Neural cell (in vitro differentiated cells): ENCODE results near the gene PTPRN2. TPM values are rescaled to one million over a fixed set of nuclear protein-coding genes. Genes with fewer than 3 reads are reported as not detected.

Experiments
- H2AFZ ChIP-seq: fragments of 200-600, 300-800 bp; sonication (generic), shearing (Covaris generic); 2 replicates; pipeline ENCODE4 v1.6.0; 2014; ENCODE audit warnings: low read depth, mild to moderate bottlenecking, antibody characterized with exemption, low read length, moderate library complexity
- H3F3A ChIP-seq: fragments of 200-600 bp; shearing (Covaris generic); 2 replicates; pipeline ENCODE4 v1.6.1; 2016; ENCODE audit warnings: mild to moderate bottlenecking, moderate library complexity, mixed read lengths, antibody characterized with exemption, low read length; ENCODE audit not compliant: insufficient read depth, poor library complexity, severe bottlenecking
- H3K27ac ChIP-seq: fragments of 200-600, 300-800 bp; sonication (generic), shearing (Covaris generic); 2 replicates; pipeline ENCODE4 v1.5.1; 2014; ENCODE audit warnings: mild to moderate bottlenecking, low read length, moderate library complexity
- H3K27me3 ChIP-seq: fragments of 300-800, 200-600 bp; sonication (generic), shearing (Covaris generic); 2 replicates; pipeline ENCODE4 v1.6.0; 2014; ENCODE audit warnings: mild to moderate bottlenecking, low read depth, low read length, moderate library complexity; ENCODE audit not compliant: insufficient read depth
- H3K36me3 ChIP-seq: fragments of 300-800, 200-600 bp; sonication (generic), shearing (Covaris generic); 2 replicates; pipeline ENCODE4 v1.5.1; 2014; ENCODE audit warnings: mild to moderate bottlenecking, antibody characterized with exemption, low read length, moderate library complexity; ENCODE audit not compliant: insufficient read depth
- H3K4me2 ChIP-seq: fragments of 300-800, 200-600 bp; sonication (generic), shearing (Covaris generic); 2 replicates; pipeline ENCODE4 v1.6.0; 2014; ENCODE audit warnings: mild to moderate bottlenecking, low read length
- H3K4me3 ChIP-seq: fragments of 300-800, 200-600 bp; sonication (generic), shearing (Covaris generic); 2 replicates; pipeline ENCODE4 v1.5.1; 2014; ENCODE audit warnings: mild to moderate bottlenecking, low read length, moderate library complexity
- H3K79me2 ChIP-seq: fragments of 200-600 bp; shearing (Covaris generic); replicated peaks from 2 replicates; pipeline ENCODE4 v1.6.0; 2014; ENCODE audit warnings: mild to moderate bottlenecking, low read length, moderate library complexity; ENCODE audit not compliant: insufficient read depth
- H3K9ac ChIP-seq: fragments of 300-800, 200-600 bp; sonication (generic), shearing (Covaris generic); 2 replicates; pipeline ENCODE4 v1.6.1; 2016; ENCODE audit warnings: mild to moderate bottlenecking, low read length, mixed read lengths
- H3K9me2 ChIP-seq: fragments of 200-600 bp; shearing (Covaris generic); 2 replicates; pipeline ENCODE4 v1.6.1; 2016; ENCODE audit warnings: mild to moderate bottlenecking, low read length, mixed read lengths; ENCODE audit not compliant: insufficient read depth
- H3K9me3 ChIP-seq: fragments of 200-600, 300-800 bp; sonication (generic), shearing (Covaris generic); 2 replicates; pipeline ENCODE4 v1.6.1; 2016; ENCODE audit warnings: mild to moderate bottlenecking, mixed run types, low read length, moderate library complexity, mixed read lengths
- H4K20me1 ChIP-seq: fragments of 200-600 bp; shearing (Covaris generic); 2 replicates; pipeline ENCODE4 v1.6.1; 2016; ENCODE audit warnings: mild to moderate bottlenecking, mixed run types; ENCODE audit not compliant: insufficient read depth
- CTCF ChIP-seq: fragments of 450-650 bp; IDR thresholded peaks from 2 replicates; pipeline ENCODE4 v1.5.1; 2014; ENCODE audit warnings: antibody characterized with exemption, mild to moderate bottlenecking, moderate library complexity; ENCODE audit not compliant: poor library complexity, severe bottlenecking
- EP300 ChIP-seq: fragments of 450-650 bp; conservative IDR thresholded peaks from 2 replicates; pipeline ENCODE4 v1.6.1; 2014; ENCODE audit warnings: antibody characterized with exemption, mild to moderate bottlenecking, moderate library complexity; ENCODE audit not compliant: poor library complexity, severe bottlenecking
- EZH2 ChIP-seq: fragments of 200-600, 300-800 bp; shearing (Covaris generic), sonication (generic); IDR thresholded peaks from 2 replicates; pipeline ENCODE4 v1.6.1; 2014; ENCODE audit warnings: antibody characterized with exemption, low read length, borderline replicate concordance, mild to moderate bottlenecking; ENCODE audit not compliant: insufficient read depth, poor library complexity, severe bottlenecking
- MXI1 ChIP-seq: fragments of 450-650 bp; conservative IDR thresholded peaks from 2 replicates; pipeline ENCODE4 v1.6.1; 2014; ENCODE audit warnings: antibody characterized with exemption, mild to moderate bottlenecking; ENCODE audit not compliant: poor library complexity, severe bottlenecking
- POLR2AphosphoS5 ChIP-seq: IDR thresholded peaks from 2 replicates; pipeline ENCODE4 v1.6.1; 2012
- REST ChIP-seq: IDR thresholded peaks from 2 replicates; pipeline ENCODE4 v1.6.1; 2012; ENCODE audit warnings: borderline replicate concordance
- SMC3 ChIP-seq: fragments of 450-650 bp; conservative IDR thresholded peaks from 2 replicates; pipeline ENCODE4 v1.6.1; 2014; ENCODE audit warnings: antibody characterized with exemption, mild to moderate bottlenecking, moderate library complexity; ENCODE audit not compliant: poor library complexity
- TAF1 ChIP-seq: IDR thresholded peaks from 2 replicates; pipeline ENCODE4 v1.6.1; 2012; ENCODE audit warnings: low read depth
- polyA plus RNA-seq: library from polyadenylated mRNA; depleted of rRNA; stranded (reverse); fragments of >200 nt; gene quantifications from 2 replicates; pipeline ENCODE4 v1.2.3, GENCODE V29; 2014

The PTPRN2 gene
- polyA plus RNA-seq, 1 donor from 2014 or later, result 31.0 TPM

GRCh38 chr7:158398750-158399149, 188.9 kb downstream of the PTPRN2 start:
- H3K9ac ChIP-seq, result no peak overlapping the region
- no peaks in the 10 kb centered on the region for H3K36me3 ChIP-seq
- no peak for TF ChIP-seq MXI1
- no peak overlapping the region for H3K4me3 ChIP-seq
- no peaks in the 10 kb centered on the region for H4K20me1 ChIP-seq
- H3K9me3 ChIP-seq, result no peaks in the 10 kb centered on the region
- H3K27ac ChIP-seq, result no peak overlapping the region
- no peaks in the 10 kb centered on the region for H3F3A ChIP-seq
- H3K9me2 ChIP-seq, result no peaks in the 10 kb centered on the region
- H2AFZ ChIP-seq, result no peak overlapping the region
- no peaks in the 10 kb centered on the region for H3K79me2 ChIP-seq
- H3K27me3 ChIP-seq, result no peaks in the 10 kb centered on the region
- H3K4me2 ChIP-seq, result no peak overlapping the region

- H3K36me3 ChIP-seq, result no peaks in the 10 kb centered on the region
- no peaks in the 10 kb centered on the region for H4K20me1 ChIP-seq
- H3K4me3 ChIP-seq, result no peak overlapping the region
- H3F3A ChIP-seq, result no peaks in the 10 kb centered on the region
- no peaks in the 10 kb centered on the region for H3K9me3 ChIP-seq
- TF ChIP-seq EZH2 (no peak), MXI1 (no peak), REST (peak; percentile 58), EP300 (no peak), CTCF (no peak), POLR2AphosphoS5 (peak; percentile 47), TAF1 (no peak), SMC3 (no peak)
- no peak overlapping the region for H3K4me2 ChIP-seq
- H3K27ac ChIP-seq, result peak overlapping the region; percentile 6
- no peaks in the 10 kb centered on the region for H3K27me3 ChIP-seq
- no peaks in the 10 kb centered on the region for H3K9me2 ChIP-seq
- no peaks in the 10 kb centered on the region for H3K79me2 ChIP-seq
- no peak overlapping the region for H3K9ac ChIP-seq
- H2AFZ ChIP-seq, result no peak overlapping the region
Observed at GRCh38 chr7:158397885-158398284, 189.7 kb downstream of the PTPRN2 start.
